HFFc6 (cell line): ENCODE results near the gene SRI. TPM values are rescaled to one million over a fixed set of nuclear protein-coding genes. Genes with fewer than 3 reads are reported as not detected.
"Not testable (repeated sequence)": the region's sequence is repeated elsewhere in the genome, so short reads cannot be mapped to it uniquely, and the experiment has no call there.

Experiments
- DNase-seq: peaks from one replicate; pipeline ENCODE4 v3.0.0-alpha.2; 2018
- H3K27ac Mint-ChIP-seq: 2 replicates; pipeline ENCODE4 v1.8.0; 2020; ENCODE audit warnings: mild to moderate bottlenecking, mixed read lengths
- H3K27me3 Mint-ChIP-seq: 2 replicates; pipeline ENCODE4 v1.8.0; 2021; ENCODE audit warnings: mild to moderate bottlenecking, moderate library complexity, mixed read lengths; ENCODE audit not compliant: insufficient read depth
- H3K36me3 Mint-ChIP-seq: 2 replicates; pipeline ENCODE4 v1.8.0; 2021; ENCODE audit warnings: low read depth, mixed read lengths
- H3K4me1 Mint-ChIP-seq: 2 replicates; pipeline ENCODE4 v1.8.0; 2020; ENCODE audit warnings: low read depth, mixed read lengths
- H3K4me3 Mint-ChIP-seq: 2 replicates; pipeline ENCODE4 v1.8.0; 2020; ENCODE audit warnings: mild to moderate bottlenecking, moderate library complexity, mixed read lengths
- H3K9me3 Mint-ChIP-seq: 2 replicates; pipeline ENCODE4 v1.8.0; 2020; ENCODE audit warnings: mild to moderate bottlenecking, mixed read lengths
- CTCF ChIP-seq: fragments of 200-600 bp; sonication (generic); IDR thresholded peaks from 2 replicates; pipeline ENCODE4 v1.5.0; 2021; ENCODE audit warnings: antibody characterized with exemption, mild to moderate bottlenecking
- total RNA-seq, 6 experiments: library from RNA; stranded (reverse); fragmentation: NEBNext Ultra II Directional; extraction: Animal tissue kit (Norgen Biotek cat#: 25700); gene quantifications; 2 replicates in 1 of 6; 3 replicates in 5 of 6; pipeline ENCODE4 v1.2.3, GENCODE V29; 2021

SRI gene
- total RNA-seq, 6 experiments from 2014 or later: 113 to 133 (median 123) TPM

GRCh38 chr7:88165697-88166096 is 54.1 kb downstream of the SRI start:
- Mint-ChIP-seq H3K4me1 (no peaks in the 10 kb centered on the region), H3K9me3 (no peaks in the 10 kb centered on the region), H3K36me3 (no peaks in the 10 kb centered on the region), H3K27ac (no peak overlapping the region), H3K27me3 (peaks cover 2% of the 10 kb centered on the region; the same call in 1 of the 2 replicates), H3K4me3 (no peak overlapping the region)
- no peak for TF ChIP-seq CTCF
- DNase-seq: no peak

- not testable (repeated sequence) for H3K4me3 Mint-ChIP-seq, H3K27ac Mint-ChIP-seq, H3K36me3 Mint-ChIP-seq, DNase-seq, H3K4me1 Mint-ChIP-seq, H3K27me3 Mint-ChIP-seq
- H3K9me3 Mint-ChIP-seq: peaks cover 14% of the 10 kb centered on the region; the same call in 1 of the 2 replicates
Observed at GRCh38 chr7:88159741-88160140, 60.1 kb downstream of the SRI start.

- no peak for DNase-seq
- H3K27ac Mint-ChIP-seq: no peak overlapping the region
- peaks cover 14% of the 10 kb centered on the region; the same call in 1 of the 2 replicates for H3K9me3 Mint-ChIP-seq
- no peak for TF ChIP-seq CTCF
- H3K36me3 Mint-ChIP-seq: no peaks in the 10 kb centered on the region
- no peaks in the 10 kb centered on the region for H3K27me3 Mint-ChIP-seq
- no peak overlapping the region for H3K4me3 Mint-ChIP-seq
- no peaks in the 10 kb centered on the region for H3K4me1 Mint-ChIP-seq
Observed at GRCh38 chr7:88156356-88156755, 63.5 kb downstream of the SRI start.

GRCh38 chr7:88155756-88156155 is 64.1 kb downstream of the SRI start:
- no peak for TF ChIP-seq CTCF
- Mint-ChIP-seq H3K4me3 (no peak overlapping the region), H3K4me1 (no peaks in the 10 kb centered on the region), H3K36me3 (no peaks in the 10 kb centered on the region), H3K9me3 (peaks cover 14% of the 10 kb centered on the region; the same call in 1 of the 2 replicates), H3K27me3 (no peaks in the 10 kb centered on the region), H3K27ac (no peak overlapping the region)
- no peak for DNase-seq

Other genes with a start within 250 kb of the SRI start
- not detected for gene STEAP4, start 86.9 kb upstream of the SRI start, total RNA-seq